Sigmoid colon (tissue), 7 donors: ENCODE data around the gene COPG2. TPM values are rescaled to one million over a fixed set of nuclear protein-coding genes. Genes with fewer than 3 reads are reported as not detected.

Source experiments
- DNase-seq: peaks from one replicate; pipeline ENCODE4 v3.0.0-alpha.2; 2019
- H3K27ac ChIP-seq, 4 donors: fragments of 200-600 bp; sonication (generic); one replicate each; pipeline ENCODE4 v1.5.1; 2016 to 2019; ENCODE audit warnings: mild to moderate bottlenecking in 1 of 4
- H3K27me3 ChIP-seq, 3 donors: fragments of 200-600 bp; sonication (generic); one replicate each; pipeline ENCODE4 v1.5.1; 2019; ENCODE audit warnings: mild to moderate bottlenecking in 1 of 3
- H3K36me3 ChIP-seq, 4 donors: fragments of 200-600 bp; sonication (generic); one replicate each; pipeline ENCODE4 v1.5.1; 2016 to 2019
- H3K4me1 ChIP-seq, 4 donors: fragments of 200-600 bp; sonication (generic); one replicate each; pipeline ENCODE4 v1.5.1; 2017 to 2019
- H3K4me3 ChIP-seq, 4 donors: fragments of 200-600 bp; sonication (generic); one replicate each; pipeline ENCODE4 v1.5.1; 2017 to 2019; ENCODE audit warnings: mild to moderate bottlenecking in 2 of 4, moderate library complexity in 1 of 4
- H3K9me3 ChIP-seq, 4 donors: fragments of 200-600 bp in 3 of 4; sonication (generic) in 3 of 4; one replicate each; pipeline versions ENCODE4 v1.5.1 to v1.6.1; 2013 to 2019
- EP300 ChIP-seq, 4 donors: sonication (generic); formaldehyde crosslinking; IDR thresholded peaks; one replicate each; pipeline ENCODE4 v1.6.1; 2017; ENCODE audit warnings: antibody characterized with exemption in 4 of 4
- POLR2A ChIP-seq, 2 donors: fragments of 450-650 bp; IDR thresholded peaks; one replicate each; pipeline ENCODE4 v1.6.1; 2016; ENCODE audit warnings: antibody characterized with exemption in 2 of 2, mild to moderate bottlenecking in 2 of 2, moderate library complexity in 2 of 2
- POLR2AphosphoS5 ChIP-seq, 4 donors: sonication (generic); formaldehyde crosslinking; IDR thresholded peaks; one replicate each; pipeline ENCODE4 v1.6.1; 2017; ENCODE audit warnings: antibody characterized with exemption in 4 of 4
- WGBS, 2 donors: extraction: QIAGEN DNeasy Blood & Tissue Kit; methylation state at CpG; one replicate each; pipeline ENCODE4 v1.1.7; 2013; 5-methylcytosine and 5-hydroxymethylcytosine counted together
- intact Hi-C: fragments of 100-400 bp; cut with DNase I; formaldehyde crosslinking; loops from one replicate; pipeline ENCODE4 v1.15.1; 2023
- polyA plus RNA-seq, 3 donors: library from polyadenylated mRNA; stranded (reverse); fragments of 200-250 nt; gene quantifications; one replicate each; pipeline ENCODE4 v1.2.3, GENCODE V29; 2013
- total RNA-seq, 4 donors: library from RNA; depleted of rRNA; stranded (reverse); fragments of >200 nt; gene quantifications; one replicate each; pipeline ENCODE4 v1.1.0, GENCODE V29; 2016
- TF ChIP-seq, protein P1 (sequence below), 4 experiments: fragments of 450-650 bp in 3 of 4; fragments of 200-600 bp in 1 of 4; IDR thresholded peaks; one replicate each; pipeline ENCODE4 v1.5.1; 2016 to 2019; ENCODE audit warnings: antibody characterized with exemption in 4 of 4, mild to moderate bottlenecking in 3 of 4, moderate library complexity in 2 of 4
- donor health status: healthy with polysubstance abuse.
- donor health status: Bipolar disorder and iron deficiency.
- donor health status: healthy.

The COPG2 gene
- total and polyA plus RNA-seq, 7 donors = 8.8 to 15.5 (median 12.7) TPM

DNA sequence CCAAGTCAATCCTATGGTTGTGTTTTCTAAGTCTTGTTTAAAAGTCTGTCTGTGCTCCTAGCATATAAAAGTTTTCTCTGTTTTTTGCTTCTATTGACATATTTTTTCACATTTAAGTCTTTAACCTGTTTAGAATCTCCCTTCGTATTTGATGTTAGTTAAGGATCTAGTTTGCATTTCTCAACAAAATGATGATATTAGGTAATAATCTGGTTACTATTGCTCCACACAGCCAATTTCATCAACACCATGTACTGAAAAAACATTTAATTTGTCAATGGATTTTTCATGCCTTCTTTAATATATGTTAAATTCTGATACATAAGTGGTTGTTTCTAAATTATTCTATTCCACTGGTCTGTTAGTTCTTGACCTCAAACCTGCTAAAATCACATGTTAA lies 35.3 kb upstream of the COPG2 start:
- Histone ChIP-seq H3K36me3 (no peaks in the 10 kb centered on the region), H3K27me3 (no peaks in the 10 kb centered on the region), H3K27ac (no peak overlapping the region), H3K4me3 (no peak overlapping the region), H3K9me3 (no peaks in the 10 kb centered on the region), H3K4me1 (no peaks in the 10 kb centered on the region)
- DNase-seq = no peak
- 86 to 91% methylated on average over 1 of the region's 1 CpG for WGBS, 2 donors
- no peak for TF ChIP-seq POLR2A (IDR thresholded peaks at IDR 0.05)
- TF ChIP-seq EP300 (IDR thresholded peaks at IDR 0.05) = no peak
- TF ChIP-seq, protein P1, sequence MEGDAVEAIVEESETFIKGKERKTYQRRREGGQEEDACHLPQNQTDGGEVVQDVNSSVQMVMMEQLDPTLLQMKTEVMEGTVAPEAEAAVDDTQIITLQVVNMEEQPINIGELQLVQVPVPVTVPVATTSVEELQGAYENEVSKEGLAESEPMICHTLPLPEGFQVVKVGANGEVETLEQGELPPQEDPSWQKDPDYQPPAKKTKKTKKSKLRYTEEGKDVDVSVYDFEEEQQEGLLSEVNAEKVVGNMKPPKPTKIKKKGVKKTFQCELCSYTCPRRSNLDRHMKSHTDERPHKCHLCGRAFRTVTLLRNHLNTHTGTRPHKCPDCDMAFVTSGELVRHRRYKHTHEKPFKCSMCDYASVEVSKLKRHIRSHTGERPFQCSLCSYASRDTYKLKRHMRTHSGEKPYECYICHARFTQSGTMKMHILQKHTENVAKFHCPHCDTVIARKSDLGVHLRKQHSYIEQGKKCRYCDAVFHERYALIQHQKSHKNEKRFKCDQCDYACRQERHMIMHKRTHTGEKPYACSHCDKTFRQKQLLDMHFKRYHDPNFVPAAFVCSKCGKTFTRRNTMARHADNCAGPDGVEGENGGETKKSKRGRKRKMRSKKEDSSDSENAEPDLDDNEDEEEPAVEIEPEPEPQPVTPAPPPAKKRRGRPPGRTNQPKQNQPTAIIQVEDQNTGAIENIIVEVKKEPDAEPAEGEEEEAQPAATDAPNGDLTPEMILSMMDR (IDR thresholded peaks at IDR 0.05) = no peak
- no peak for TF ChIP-seq POLR2AphosphoS5 (IDR thresholded peaks at IDR 0.05)
- intact Hi-C loops = no loop called here

DNA sequence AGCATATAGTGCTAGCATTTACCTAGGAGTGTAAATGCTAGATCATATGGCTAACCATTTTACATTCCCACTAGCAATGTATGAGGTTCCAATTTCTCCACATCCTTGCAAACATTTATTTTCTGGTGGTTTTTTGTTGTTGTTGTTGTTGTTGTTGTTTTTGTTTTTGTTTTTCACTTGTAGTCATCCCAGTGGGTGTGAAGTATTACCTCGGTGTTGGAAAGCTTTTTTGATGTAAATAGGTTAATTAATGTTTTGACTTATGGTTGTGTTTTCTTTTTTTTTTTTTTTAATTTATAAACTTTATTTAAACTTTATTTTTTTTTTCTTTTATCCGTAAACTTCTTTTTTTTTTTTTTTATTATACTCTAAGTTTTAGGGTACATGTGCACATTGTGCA lies 33.1 kb upstream of the COPG2 start:
- Histone ChIP-seq H3K27ac (no peak overlapping the region), H3K9me3 (no peaks in the 10 kb centered on the region), H3K4me1 (no peaks in the 10 kb centered on the region), H3K4me3 (no peak overlapping the region), H3K36me3 (no peaks in the 10 kb centered on the region), H3K27me3 (no peaks in the 10 kb centered on the region)
- intact Hi-C loops = no loop called here
- TF ChIP-seq POLR2A (IDR thresholded peaks at IDR 0.05) (no peak), EP300 (IDR thresholded peaks at IDR 0.05) (no peak), POLR2AphosphoS5 (IDR thresholded peaks at IDR 0.05) (no peak)
- TF ChIP-seq, protein P1 (IDR thresholded peaks at IDR 0.05) = no peak
- no peak for DNase-seq
- WGBS, 2 donors = 92 to 93% methylated on average over 2 of the region's 2 CpGs

DNA sequence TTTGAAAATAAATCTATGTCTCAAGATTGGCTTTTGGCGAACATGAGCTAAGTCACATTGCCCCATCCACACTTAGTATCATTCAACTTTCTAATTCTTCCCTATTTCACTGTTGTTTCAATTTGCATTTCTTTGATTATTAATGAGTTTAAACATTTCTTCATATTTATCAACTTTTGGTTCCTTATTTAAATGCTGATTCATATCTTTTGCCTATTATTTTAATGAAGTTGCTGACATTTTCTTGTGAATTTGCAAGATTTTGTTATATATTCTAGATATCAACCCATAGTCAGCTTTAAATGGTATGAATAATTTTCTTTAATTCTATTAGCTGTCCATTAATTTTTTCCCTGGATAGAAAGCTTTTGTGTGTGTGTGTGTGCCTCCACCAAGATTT lies 32.2 kb upstream of the COPG2 start:
- Histone ChIP-seq H3K9me3 (no peaks in the 10 kb centered on the region), H3K4me1 (no peaks in the 10 kb centered on the region), H3K4me3 (no peak overlapping the region), H3K36me3 (no peaks in the 10 kb centered on the region), H3K27ac (no peak overlapping the region), H3K27me3 (no peaks in the 10 kb centered on the region)
- TF ChIP-seq POLR2AphosphoS5 (IDR thresholded peaks at IDR 0.05) (no peak), POLR2A (IDR thresholded peaks at IDR 0.05) (no peak), EP300 (IDR thresholded peaks at IDR 0.05) (no peak)
- TF ChIP-seq, protein P1 (IDR thresholded peaks at IDR 0.05) = no peak
- intact Hi-C loops = no loop called here
- no peak for DNase-seq
- WGBS, 2 donors = 91 to 98% methylated on average over 1 of the region's 1 CpG

DNA sequence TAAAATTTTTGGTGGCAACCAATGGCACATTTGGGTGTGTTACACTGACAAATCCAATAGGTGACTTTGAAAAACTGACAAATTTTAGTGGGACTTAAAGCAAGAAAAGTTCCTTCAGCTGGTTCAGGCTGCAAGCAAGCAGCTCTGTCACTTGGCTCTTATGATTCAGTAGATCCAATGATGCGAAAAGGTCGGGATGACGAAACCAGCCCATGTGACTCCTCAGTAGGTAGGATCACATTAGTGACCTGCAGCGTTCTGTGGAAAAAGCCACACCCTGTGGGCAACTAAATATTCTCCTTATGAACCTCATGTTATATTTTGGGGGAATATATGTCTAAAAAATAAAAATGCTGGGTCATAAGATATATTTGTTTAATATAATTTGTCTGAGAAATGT lies 31.1 kb upstream of the COPG2 start:
- WGBS, 2 donors = 50 to 61% methylated on average over 4 of the region's 4 CpGs
- H3K27ac ChIP-seq = no peak overlapping the region
- TF ChIP-seq, protein P1 (IDR thresholded peaks at IDR 0.05) = no peak
- TF ChIP-seq POLR2A (IDR thresholded peaks at IDR 0.05) (no peak), EP300 (IDR thresholded peaks at IDR 0.05) (no peak), POLR2AphosphoS5 (IDR thresholded peaks at IDR 0.05) (no peak)
- H3K27me3 ChIP-seq = no peaks in the 10 kb centered on the region
- H3K4me1 ChIP-seq = no peaks in the 10 kb centered on the region
- no peak overlapping the region for H3K4me3 ChIP-seq
- DNase-seq = no peak
- no peaks in the 10 kb centered on the region for H3K36me3 ChIP-seq
- no peaks in the 10 kb centered on the region for H3K9me3 ChIP-seq
- intact Hi-C loops = no loop called here

DNA sequence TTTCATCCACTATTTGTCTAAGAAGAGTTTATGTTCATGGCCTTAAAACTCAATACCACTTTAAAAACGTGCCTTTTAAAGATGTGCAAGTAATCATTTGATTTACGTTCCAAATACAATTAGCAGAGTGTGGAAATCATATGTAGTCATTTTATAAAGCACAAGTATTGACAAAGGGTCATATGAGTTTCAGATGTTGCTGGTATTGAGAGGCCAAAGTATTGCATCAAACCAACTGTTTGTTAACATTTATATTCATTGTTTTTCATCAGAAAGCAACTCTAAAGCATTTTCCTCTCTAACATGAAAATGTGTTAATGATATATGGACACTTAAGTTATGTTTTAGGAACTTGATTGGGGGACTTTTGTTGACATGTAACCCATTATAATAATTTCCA lies 29.3 kb upstream of the COPG2 start:
- intact Hi-C loops = no loop called here

More for the DNA sequence above, 29.3 kb upstream of the COPG2 start:
- no peak overlapping the region for H3K27ac ChIP-seq
- 71 to 81% methylated on average over 2 of the region's 2 CpGs for WGBS, 2 donors
- no peak for DNase-seq
- H3K9me3 ChIP-seq = no peaks in the 10 kb centered on the region
- no peaks in the 10 kb centered on the region for H3K36me3 ChIP-seq
- H3K4me3 ChIP-seq = no peak overlapping the region
- no peaks in the 10 kb centered on the region for H3K4me1 ChIP-seq
- no peaks in the 10 kb centered on the region for H3K27me3 ChIP-seq
- no peak for TF ChIP-seq POLR2A (IDR thresholded peaks at IDR 0.05)
- TF ChIP-seq, protein P1 (IDR thresholded peaks at IDR 0.05) = no peak
- no peak for TF ChIP-seq EP300 (IDR thresholded peaks at IDR 0.05)
- no peak for TF ChIP-seq POLR2AphosphoS5 (IDR thresholded peaks at IDR 0.05)
